KG1 (cell line): ENCODE data around the gene RAD51B.

Experiments used
- DNase-seq: peaks from one replicate; lab custom pipeline; 2025; lab: John Stamatoyannopoulos, UW

The RAD51B gene

DNA sequence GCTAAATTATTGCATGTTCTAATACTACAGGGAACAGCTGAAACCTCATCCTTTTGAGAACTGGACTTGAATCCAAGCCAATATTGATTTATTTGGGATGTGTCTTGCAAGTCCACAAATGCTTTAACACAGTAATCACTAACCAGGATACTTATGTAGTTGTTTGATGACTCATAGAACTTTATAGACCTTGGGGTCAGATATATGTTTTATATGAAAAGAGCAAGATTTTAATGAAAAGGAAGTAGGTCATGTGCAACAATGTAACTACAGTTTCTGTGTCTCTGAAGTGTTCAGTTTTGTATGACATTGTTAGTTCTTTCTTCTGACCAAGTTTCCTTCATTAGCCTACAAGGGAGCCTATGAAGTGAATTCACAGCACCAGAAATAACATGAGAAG is 621.2 kb downstream of the RAD51B start:
- DNase-seq, result no peak

DNA sequence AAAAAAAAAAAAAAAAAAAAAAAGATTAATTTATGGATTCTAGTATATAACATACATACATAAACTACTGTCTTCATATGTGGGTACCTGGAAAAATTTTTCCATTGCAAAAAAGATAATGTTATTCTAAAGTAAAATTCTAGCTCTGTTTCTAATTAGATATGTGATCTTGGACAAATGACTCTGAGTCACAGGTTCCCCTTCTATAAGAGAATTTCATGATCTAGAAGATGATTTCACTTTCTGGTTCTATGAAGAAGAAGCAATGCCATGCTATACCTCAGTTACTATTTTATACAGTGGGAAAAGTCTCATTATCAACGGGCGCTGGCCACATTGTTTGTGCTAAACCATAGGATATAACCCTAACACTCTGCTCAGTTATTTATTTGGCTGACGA is 622.0 kb downstream of the RAD51B start:
- no peak for DNase-seq

DNA sequence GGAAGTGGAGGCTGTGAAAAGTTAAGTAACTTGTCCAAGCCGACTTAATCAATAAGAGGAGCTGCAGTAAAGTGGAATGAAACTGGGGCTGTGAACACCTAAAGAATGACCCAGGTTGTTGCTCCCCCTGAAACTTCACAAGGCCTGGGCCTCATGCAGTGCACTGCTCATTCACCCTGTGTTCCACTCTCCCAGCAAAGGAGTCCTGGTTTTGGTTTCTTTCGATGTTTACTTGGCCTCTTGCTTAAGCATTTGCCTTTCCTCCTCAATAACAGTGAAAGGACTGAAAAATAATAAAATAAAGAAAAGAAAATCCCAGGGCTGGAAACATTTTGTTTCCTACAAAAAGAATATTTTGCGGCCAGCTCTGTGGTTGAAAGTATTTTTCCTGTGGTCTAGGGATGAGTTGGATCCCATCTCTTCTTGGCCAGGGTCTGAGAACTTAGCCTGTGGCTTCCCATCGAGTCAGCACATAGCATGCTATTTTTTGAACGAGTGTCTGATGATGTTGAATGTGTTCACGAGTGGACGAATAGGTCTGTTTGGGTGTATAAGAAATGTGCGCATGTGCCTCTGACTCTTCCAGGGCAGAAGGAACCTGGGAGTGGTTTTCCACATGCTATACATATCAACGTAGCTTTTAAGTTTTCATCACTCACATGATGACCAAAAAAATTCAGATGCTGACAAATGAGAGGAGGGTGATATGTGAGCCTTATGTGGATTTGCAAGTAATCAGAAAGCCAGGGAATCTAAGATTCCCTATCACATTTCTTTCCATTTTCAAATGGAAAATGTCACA is 623.5 kb downstream of the RAD51B start:
- DNase-seq, result no peak

DNA sequence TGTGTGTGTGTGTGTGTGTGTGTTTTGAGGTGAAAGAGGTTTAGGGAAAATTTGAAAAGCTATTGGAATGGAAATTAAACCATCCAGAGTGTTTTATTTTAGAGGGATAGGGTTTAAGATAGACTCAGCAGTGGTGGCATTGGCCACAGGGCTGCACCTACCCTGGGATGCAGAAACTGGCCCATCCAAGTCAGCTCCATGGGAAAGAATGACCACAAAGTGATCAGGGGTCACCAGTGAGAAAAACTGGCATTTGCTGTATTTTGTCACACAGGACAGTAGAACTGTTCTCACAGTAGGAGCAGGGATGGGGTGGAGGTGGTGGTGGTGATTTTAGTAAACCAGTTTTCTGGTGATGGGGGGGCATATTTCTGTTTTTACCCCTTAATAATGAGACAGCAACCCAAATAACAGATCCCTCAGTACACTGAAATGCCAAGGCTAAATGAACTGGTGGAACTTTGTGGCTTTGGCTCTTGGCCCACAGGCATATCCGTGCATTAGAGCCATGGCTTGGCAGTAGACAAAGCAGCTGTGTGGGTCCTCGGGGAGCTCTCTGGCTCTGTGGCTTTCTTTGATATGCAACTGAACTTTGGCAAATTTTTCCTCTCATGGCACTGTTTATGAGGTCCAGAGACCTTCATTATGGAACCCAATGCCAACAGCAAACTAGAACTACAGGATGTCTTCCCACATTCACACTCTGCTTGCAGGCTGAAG is 625.0 kb downstream of the RAD51B start:
- DNase-seq, result no peak

DNA sequence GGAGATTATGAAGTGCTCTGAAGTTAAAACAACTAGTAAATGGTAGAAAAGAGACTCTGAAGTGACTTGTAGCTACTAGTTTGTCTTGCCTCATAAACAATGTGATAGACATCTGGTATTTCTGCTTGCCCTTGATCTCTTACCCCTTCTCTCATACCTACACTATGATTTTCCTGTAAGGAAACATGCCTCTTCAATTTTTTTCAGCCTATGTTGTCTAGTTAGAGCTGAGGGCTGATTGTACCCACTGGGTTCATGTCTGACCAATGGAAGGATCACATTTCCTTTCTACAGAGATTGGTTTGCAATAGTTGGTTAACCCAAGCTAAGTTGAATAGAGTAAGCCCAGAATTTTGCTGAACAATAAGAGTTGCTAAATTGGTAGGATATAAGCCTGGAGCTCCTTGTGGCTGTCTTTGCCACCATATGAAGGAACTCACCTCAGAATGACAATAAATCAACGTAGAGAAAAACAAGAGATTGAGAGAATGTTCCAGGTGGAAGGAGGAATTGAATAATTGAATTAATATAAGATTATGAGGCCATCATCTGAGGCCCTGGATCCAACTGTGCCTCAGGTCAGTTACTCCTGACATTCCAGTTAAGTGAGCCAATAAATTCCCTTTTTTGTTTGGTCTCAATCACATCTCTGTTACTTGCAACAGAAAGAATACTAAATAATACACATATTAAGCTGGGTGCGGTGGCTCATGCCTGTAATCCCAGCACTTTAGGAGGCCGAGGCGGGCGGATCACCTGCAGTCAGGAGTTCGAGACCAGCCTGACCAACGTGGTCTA is 626.9 kb downstream of the RAD51B start:
- no peak for DNase-seq

DNA sequence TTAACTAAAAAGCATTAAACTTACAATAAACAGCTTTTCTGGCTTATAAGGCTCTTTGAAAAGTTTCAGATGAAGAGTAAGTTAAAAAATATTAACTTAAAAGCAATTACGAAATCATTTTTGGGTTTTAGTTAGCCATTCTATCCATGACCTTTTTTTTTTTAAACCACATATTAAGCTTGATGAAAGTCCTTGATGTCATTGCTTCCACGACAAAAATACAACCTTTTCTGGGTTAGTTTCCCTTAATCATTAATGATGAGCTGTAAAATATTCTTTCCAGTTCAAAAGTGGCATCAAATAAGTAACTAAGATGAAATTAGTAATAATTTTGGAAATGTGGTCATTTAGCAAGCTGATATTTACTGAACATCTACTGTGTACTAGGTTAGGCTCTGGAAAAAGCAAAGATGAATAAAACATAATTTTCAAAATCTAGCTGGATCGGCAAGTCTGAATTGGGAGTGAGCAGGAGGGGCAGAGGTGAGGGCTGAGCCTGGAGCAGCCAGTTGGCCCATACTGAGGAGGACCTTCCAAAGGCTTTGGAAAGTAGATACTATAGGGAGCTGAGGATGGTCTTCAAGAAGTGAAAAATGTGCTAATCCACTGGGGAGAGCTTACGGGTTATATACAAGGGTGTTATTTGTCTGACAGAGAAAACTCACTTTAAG is 628.1 kb downstream of the RAD51B start:
- DNase-seq, result no peak

DNA sequence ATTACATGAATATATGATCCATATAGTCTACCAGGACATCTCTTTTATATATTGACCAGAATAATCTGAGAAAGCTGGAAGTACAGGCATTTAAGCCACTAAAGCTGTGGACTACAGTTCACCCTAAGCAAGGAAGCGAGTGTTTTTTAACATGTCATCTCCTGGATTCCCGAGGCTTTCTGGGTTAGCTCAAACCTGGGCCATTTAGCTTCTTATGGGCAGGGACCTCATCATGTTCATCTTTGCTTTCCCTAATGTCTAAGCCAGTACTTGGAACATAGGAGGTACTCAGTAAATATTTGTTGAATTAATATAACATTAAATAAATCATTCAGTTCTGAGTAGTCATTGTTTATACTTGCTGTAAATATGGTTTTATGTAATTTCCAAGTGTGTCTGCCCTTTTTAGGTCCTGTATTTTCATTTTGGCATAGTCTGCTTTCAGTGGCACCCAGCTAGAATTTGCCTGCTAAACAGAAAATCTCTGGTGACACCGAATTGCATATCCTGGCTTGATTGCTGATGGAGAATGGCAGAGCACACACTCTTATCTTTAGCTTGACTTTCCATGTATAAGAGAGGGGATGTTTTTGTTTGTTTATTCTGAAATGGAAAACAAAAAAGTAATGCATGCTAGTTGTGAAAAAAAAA is 628.8 kb downstream of the RAD51B start:
- DNase-seq, result no peak

DNA sequence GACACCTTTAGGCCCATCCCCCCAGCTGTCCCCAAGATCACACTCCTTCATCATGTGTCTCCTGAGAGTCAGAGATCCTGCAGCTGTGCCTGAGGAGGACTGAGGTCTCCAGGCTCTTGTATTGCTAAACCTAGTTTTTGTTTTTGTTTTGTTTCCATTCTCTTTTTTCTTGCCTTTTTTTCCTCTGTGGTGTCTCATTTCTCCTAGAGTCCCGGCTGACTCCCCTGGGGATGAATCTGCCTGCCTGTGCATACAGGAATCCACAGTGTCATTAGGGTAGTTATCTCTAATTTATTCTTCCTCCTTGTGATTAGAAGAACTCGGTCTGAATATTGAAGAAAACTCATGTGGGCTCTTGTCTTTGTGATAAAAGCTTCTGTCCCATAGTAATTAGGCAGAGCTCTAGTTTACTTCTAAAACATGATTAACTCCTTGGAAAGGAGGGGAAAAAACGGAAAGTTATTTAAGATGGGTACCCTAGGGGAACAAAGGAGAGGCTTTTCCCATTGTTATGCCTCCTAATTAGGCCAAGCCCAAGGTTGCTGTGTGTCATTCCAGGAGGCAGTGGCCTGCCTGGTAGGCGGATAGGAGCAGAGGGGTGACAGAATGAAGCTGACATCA is 630.1 kb downstream of the RAD51B start:
- DNase-seq, result no peak

DNA sequence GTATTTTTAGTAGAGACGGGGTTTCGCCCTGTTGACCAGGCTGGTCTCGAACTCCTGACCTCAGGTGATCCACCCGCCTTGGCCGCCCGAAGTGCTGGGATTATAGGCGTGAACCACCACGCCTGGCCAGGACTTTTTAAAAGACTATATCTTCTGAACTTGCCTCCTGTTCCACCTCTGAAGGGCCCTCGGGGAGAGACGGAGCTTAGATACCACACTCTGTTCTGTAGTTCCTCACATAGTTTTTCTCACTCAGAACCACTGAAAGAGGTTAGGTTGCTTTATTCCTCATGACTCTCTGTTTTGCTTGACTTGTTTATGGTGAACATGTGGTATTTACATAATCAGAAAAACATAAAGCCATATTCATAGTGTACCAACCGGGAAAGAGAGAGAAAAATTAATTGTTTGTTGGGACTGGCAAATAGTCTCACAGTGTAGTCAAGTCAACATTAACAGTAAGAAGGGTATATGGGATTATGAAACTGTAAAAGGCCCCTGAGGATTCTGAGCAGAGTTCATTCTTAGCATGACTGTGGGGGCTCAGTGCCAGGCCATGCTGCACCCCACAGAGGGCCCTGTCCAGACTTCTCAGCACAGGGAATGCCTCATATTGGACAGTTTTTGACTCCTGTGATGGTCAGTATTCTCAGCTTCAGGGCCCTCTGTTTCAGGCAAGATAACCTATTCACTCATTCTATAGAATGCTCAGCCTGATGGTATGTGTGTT is 631.0 kb downstream of the RAD51B start:
- no peak for DNase-seq

DNA sequence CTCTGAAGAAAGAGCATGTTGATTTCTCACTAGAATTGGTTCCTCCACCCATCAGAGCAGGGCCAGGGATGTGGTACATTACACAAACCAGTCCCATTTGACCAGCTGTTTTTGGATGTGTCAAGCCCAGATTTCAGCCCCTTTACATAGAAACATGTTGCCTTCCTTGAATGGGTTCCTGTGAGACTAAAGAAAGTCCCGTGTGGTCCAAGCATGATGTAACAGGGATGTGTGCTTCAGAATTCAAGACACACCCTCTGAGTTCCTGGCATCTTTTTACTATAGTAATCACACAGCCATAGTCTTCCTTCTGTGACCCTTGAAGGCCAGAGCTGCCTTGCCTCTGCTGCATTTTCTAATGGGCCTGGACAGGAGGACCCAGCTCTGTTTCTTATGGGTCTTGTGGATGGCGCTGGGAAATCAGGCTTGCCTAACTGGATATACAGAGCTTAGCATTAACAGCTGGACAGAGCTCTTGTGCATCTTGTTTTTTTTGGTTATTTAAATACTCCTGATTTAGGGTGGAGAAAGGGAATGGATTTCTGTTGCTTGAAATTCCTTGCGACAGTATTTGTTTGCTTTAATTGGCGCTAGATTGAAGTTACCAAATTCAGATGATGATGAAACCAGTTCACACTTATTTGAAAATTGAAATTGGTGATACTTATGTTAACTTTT is 632.3 kb downstream of the RAD51B start:
- DNase-seq, result no peak

DNA sequence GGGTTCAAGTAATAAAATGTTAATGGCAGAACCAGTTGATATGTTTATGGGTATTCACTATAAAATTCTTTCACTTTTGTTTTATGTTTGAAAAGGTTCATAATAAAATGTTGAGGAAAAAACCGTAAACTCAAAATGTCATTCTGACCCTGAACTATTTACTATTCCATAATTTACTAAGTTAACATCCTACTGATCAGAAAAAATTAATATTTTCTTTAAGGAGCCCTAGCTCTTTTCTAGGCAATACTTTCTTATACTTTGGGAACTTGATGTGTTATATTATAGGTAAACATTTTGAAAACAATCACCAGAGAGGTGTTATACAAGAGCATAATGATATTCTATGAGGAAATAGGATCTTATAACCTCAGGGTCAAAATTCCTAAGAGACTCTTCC is 638.7 kb downstream of the RAD51B start:
- DNase-seq, result no peak

DNA sequence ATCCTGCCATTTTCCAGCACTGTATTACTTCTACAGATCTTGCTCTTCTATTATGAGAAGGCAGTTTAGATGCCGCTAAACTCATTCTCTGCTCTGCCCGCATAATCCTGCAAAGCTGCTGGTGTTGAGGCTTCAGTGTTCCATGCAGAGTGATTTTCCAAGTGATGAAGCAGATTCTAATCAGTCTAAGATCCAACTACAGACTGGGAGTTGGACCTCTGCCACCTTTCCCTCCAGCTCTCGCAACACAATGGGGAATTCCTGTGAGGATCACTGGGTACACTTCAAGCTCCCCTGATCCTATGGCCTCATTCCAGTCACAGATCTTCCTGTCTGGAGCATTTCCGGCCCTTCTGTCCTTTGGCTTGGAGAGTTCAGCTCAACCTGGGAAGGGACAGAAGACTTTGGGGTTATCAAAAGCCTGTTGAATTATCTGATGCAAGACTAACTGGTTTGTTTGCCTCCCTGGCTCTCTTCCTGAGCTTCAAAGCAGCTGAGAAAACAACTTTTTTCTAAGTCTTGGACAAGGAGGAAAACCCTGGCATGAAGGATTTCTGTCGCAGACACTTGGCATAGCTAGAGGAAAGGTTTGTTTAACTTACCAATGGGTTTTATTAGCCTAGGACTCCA is 639.4 kb downstream of the RAD51B start:
- DNase-seq, result no peak

DNA sequence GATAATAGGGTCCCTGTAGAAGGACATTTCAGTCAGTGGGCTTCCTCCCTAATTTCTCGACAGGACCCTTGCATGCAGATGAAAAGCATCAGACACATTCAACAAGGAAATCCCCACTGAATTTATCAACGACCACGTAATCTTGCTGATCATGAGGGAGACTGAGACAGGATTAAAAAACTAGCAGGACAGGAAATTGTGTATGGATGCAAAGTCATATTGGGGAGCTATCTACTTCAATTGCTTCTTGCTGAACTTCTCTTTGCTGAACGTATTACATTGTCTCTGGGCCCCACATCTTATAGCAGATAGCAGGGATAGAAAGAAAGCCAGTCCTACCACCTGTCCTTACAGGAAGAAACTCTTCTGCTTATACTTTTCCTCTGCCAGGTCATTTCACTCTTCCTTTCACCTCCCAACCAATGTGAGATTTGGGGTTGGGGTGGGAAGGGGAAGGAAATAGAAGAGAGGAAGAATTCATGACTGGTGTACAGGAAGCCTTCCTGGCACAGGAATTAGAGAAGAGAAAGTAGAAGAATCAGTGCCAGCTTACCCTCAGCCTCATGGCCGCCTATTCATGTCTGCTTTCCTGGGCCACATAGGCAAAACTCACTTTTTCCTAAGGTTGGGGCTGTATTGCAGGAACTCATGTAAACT is 640.0 kb downstream of the RAD51B start:
- no peak for DNase-seq

DNA sequence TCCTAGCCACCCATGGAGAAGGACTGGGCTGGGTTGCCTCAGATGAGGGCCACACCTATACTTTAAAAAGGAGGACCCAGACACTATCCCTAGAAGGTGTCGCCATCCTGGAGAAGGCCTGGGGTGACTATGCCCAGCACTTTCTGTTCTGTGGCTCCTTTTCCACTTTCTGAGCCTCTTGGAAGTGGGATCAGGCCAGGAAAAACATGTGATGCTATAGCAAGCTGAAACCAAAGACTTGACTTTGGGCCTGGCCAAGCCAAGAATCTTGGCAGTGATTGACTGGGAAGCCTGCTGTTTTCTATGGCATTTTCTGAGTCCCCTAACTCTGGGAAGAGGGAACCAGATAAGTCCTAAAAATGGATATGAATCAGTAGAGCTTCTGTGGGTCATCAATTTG is 641.0 kb downstream of the RAD51B start:
- no peak for DNase-seq

DNA sequence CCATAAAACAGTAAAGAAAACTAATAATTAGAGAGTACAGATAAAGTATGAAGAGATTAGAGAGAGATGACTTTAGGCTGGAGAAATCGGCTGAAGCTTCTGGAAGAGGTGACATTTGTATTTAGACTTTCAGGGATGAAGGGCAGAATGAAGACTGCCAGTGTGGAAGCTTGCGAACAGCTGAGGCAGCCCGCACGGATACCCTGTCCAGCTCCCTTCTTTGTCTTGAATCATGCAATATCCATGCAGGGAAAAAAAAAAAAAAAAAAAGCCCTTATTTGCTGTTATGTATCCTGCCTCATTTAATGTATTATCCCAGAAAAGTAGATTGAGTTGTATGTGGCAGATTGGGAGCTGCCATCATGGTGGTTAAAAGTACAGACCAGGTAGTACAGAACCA is 641.5 kb downstream of the RAD51B start:
- no peak for DNase-seq

DNA sequence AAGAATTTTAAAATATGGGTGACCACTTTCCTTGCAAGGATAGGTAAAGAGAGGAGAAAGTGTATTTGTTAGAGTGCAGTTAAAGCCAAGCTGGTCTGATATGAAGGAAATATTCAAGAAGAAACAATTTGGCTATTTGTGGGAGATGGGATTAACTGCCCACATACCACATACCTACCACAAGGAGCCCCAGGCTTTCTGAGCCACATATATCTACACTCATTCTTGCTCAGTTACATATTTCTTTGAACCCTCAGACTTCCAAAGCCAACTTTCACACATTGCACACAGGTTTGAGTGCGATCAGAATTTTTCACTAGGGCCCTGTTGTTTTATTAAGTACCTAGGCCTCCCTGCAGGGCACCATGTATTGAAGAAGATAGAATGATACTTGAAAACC is 643.1 kb downstream of the RAD51B start:
- no peak for DNase-seq

DNA sequence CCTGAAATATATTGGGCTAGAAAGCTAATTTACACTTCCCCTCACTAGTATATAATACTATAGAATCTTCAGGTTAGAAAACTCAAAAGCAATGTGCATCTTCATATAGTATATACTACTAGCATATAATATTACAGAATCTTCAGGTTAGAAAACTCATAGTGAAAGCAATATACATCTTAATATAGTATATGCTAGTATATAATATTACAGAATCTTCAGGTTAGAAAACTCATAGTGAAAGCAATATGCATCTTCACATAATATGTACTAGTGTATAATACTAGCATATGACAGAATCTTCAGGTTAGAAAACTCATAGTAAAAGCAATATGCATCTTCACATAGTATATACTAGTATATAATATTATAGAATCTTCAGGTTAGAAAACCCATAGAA is 643.7 kb downstream of the RAD51B start:
- no peak for DNase-seq

DNA sequence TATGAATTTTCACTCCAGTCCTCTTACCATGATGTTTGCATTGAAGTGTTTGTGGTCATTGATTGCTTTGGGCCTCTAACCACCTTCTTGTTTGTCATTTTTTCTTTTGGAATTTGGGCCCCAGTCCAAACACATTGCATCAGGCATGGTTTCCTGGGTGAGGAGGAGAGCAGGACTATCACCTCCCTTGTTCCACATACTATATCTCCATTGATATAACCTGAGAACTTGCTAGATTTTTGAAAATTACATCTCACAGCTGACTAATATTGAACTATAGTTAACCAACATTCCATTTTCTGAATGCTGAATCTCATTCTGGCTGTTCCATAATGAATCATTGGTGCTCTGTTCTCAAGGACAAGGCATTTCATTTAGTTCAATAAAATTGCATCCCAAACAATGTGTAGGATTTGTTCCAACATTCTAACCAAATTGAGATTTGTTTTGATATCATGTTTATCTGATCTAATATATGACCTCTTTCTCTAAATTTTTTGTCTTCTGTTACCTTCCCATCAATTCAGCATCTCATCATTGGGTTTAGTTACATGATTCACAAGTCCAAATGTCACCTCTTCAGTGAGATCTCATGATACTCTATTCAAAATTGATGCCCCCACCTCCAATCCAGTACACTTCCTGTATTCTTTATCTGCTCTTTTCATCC is 644.3 kb downstream of the RAD51B start:
- no peak for DNase-seq
